ENCODE data around the gene OTUD5. TPM values are rescaled to one million over a fixed set of nuclear protein-coding genes. Genes with fewer than 3 reads are reported as not detected.
"Not testable (repeated sequence)": the region's sequence is repeated elsewhere in the genome, so short reads cannot be mapped to it uniquely, and the experiment has no call there.

The OTUD5 gene
- total RNA-seq, 1 donor from 2014 or later, result 64.5 TPM

DNA sequence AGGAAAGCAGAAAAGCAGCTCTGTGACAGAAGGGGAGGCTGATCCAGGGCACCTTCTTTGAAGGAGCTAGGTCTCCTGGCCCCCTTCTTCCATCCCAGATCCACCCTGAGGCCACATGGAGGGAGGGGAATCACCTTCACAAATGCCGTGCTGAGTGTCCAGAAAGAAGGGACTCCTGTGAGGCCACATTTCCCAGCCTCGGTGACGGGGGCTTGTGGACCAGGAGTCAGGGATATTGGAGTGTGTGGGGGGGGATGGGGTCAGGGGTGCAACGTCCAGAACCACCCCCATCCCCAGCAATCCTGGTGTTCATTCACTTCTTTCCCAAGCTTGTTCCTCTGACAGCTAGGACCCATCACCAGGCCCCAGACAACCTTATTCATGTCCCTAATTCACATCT, 64.5 kb downstream of the OTUD5 start:
- Mint-ChIP-seq H3K36me3 (peaks cover 8% of the 10 kb centered on the region), H3K4me3 (no peak overlapping the region), H3K9me3 (peaks cover 4% of the 10 kb centered on the region), H3K27me3 (ENCODE audit: low read depth) (no peaks in the 10 kb centered on the region), H3K27ac (no peak overlapping the region), H3K4me1 (peaks cover 23% of the 10 kb centered on the region)
- no peak for DNase-seq (ENCODE audit: low spot score in 2 of 2, unreplicated experiment in 2 of 2)
- TF ChIP-seq, protein P1, sequence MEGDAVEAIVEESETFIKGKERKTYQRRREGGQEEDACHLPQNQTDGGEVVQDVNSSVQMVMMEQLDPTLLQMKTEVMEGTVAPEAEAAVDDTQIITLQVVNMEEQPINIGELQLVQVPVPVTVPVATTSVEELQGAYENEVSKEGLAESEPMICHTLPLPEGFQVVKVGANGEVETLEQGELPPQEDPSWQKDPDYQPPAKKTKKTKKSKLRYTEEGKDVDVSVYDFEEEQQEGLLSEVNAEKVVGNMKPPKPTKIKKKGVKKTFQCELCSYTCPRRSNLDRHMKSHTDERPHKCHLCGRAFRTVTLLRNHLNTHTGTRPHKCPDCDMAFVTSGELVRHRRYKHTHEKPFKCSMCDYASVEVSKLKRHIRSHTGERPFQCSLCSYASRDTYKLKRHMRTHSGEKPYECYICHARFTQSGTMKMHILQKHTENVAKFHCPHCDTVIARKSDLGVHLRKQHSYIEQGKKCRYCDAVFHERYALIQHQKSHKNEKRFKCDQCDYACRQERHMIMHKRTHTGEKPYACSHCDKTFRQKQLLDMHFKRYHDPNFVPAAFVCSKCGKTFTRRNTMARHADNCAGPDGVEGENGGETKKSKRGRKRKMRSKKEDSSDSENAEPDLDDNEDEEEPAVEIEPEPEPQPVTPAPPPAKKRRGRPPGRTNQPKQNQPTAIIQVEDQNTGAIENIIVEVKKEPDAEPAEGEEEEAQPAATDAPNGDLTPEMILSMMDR (IDR thresholded peaks at IDR 0.05; ENCODE audit: unreplicated experiment), result no peak

DNA sequence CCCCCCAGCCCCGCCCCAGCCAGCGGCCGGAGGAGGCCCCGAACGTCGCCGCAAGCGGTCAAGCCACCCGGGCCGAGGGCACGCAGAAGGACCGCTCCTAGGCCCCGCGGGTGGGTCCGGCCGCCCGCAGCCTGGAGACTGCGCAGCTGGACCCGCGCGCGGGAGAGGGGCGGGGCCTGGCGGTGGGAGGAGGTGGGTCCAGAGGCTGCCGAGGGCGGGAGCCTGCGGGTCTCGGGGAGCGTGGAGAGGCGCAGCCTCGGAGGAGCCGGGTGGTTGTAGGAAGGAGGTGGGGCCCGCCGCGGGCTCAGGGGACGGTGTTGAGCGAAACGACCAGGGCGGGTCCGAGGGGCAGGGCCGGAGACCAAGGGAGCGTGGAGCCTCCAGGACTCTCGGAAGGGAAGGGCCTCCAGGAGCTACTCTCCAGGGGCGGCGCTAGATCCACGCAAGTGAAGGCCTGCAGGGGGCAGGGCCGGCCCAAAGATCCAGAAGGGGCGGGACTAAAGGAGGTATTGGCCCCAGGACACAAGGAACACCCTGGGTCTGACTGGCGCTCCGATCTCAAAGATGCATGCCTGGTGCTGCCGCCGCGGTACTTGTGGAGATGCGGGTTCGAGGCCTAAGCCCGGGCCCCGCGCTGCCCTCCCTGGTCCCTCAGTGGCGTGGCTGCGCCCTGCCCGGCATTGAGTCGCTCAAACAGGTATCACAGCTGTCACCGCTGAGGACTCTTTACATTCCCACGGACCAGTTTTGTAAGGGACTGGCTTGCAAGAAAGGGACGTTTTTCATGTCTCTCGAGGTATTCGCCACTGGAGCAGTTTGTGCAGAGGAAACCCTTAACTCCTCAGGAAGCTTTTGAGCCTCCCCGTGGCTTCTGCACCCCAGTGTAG, 65.8 kb downstream of the OTUD5 start:
- H3K27ac Mint-ChIP-seq, result peak overlapping the region; percentile 56
- peak; percentile 60 to 74 for DNase-seq (ENCODE audit: low spot score in 2 of 2, unreplicated experiment in 2 of 2)
- TF ChIP-seq, protein P1 (IDR thresholded peaks at IDR 0.05; ENCODE audit: unreplicated experiment), result peak; percentile 26
- peak overlapping the region; percentile 77 for H3K4me3 Mint-ChIP-seq
- H3K9me3 Mint-ChIP-seq, result peaks cover 8% of the 10 kb centered on the region
- H3K36me3 Mint-ChIP-seq, result peaks cover 8% of the 10 kb centered on the region
- H3K27me3 Mint-ChIP-seq (ENCODE audit: low read depth), result no peaks in the 10 kb centered on the region
- peaks cover 19% of the 10 kb centered on the region for H3K4me1 Mint-ChIP-seq

DNA sequence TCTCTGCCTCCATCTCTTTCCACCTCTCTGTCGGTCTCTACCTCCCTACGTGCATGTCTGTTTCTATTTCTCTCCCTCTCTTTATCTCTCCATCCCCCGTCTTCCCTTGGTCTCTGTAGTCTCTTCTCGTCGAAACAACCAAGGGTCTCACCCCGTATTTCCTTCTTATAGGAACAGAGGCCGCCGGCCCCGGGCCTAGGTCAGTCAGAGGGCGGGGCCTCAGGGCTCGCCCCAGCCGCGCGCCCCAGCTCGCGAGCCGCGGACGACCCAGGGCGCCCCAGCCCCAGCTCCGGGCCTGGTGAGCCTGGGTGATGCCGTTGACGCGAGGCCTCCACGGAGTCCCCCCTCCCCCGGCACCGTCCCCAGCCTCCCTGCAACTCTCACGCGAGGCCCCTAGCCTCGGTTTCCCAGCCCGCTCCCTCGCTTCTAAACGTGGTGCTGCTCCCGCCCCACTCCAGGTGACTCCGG, 66.4 kb downstream of the OTUD5 start:
- TF ChIP-seq, protein P1 (IDR thresholded peaks at IDR 0.05; ENCODE audit: unreplicated experiment), result no peak
- no peaks in the 10 kb centered on the region for H3K27me3 Mint-ChIP-seq (ENCODE audit: low read depth)
- peaks cover 8% of the 10 kb centered on the region for H3K36me3 Mint-ChIP-seq
- H3K27ac Mint-ChIP-seq, result peak overlapping the region; percentile 83
- peaks cover 15% of the 10 kb centered on the region for H3K4me1 Mint-ChIP-seq
- H3K9me3 Mint-ChIP-seq, result peaks cover 12% of the 10 kb centered on the region
- peak overlapping the region; percentile 77 for H3K4me3 Mint-ChIP-seq
- no peak for DNase-seq (ENCODE audit: low spot score in 2 of 2, unreplicated experiment in 2 of 2)

- H3K4me3 Mint-ChIP-seq, result peak overlapping the region; percentile 77
- H3K9me3 Mint-ChIP-seq, result peaks cover 12% of the 10 kb centered on the region
- H3K36me3 Mint-ChIP-seq, result peaks cover 8% of the 10 kb centered on the region
- TF ChIP-seq, protein P1 (IDR thresholded peaks at IDR 0.05; ENCODE audit: unreplicated experiment), result no peak
- peaks cover 14% of the 10 kb centered on the region for H3K4me1 Mint-ChIP-seq
- no peaks in the 10 kb centered on the region for H3K27me3 Mint-ChIP-seq (ENCODE audit: low read depth)
- no peak for DNase-seq (ENCODE audit: low spot score in 2 of 2, unreplicated experiment in 2 of 2)
- H3K27ac Mint-ChIP-seq, result peak overlapping the region; percentile 83
Observed at GRCh38 chrX:48890296-48890925, 67.0 kb downstream of the OTUD5 start.

DNA sequence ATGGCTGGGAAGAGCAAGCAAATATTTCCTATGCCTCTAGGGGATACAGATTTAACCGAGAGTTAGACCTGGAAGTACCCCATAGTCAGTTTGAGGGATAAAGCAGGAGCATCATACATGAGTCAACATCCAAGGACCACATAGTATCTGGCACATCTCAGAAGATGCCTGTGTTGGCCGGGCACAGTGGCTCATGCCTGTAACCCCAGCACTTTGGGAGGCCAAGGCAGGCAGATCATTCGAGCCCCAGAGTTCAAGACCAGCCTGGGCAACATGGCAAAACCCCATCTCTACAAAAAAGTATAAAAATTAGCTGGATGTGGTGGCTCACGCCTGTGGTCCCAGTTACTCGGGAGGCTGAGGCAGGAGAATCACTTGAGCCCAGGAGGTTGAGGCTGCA, 70.8 kb downstream of the OTUD5 start:
- H3K36me3 Mint-ChIP-seq; H3K4me3 Mint-ChIP-seq; DNase-seq (ENCODE audit: low spot score in 2 of 2, unreplicated experiment in 2 of 2); H3K4me1 Mint-ChIP-seq; H3K27me3 Mint-ChIP-seq (ENCODE audit: low read depth); H3K27ac Mint-ChIP-seq: not testable (repeated sequence)
- peaks cover 12% of the 10 kb centered on the region for H3K9me3 Mint-ChIP-seq

DNA sequence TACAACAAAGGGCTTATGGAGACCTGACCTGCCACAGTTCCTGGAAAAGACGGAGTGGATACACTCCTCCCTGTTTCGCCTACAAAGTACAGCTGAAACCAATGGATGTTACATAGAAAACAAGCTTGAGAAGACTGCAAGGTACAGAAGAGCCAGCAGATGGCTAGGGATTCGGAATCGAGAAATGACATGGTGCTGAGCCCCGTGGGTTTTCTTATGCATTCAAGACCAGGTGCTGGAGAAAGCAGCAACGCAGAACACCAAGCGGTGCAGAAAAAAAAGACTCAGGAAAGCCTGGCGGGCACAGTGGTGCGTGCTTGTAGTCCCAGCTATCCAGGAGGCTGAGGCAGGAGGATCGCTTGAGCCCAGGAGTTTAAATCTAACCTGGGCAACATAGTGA, 73.7 kb downstream of the OTUD5 start:
- Mint-ChIP-seq H3K36me3 (no peaks in the 10 kb centered on the region), H3K4me1 (no peaks in the 10 kb centered on the region), H3K9me3 (peaks cover 8% of the 10 kb centered on the region), H3K27me3 (ENCODE audit: low read depth) (no peaks in the 10 kb centered on the region), H3K4me3 (no peak overlapping the region), H3K27ac (no peak overlapping the region)
- no peak for DNase-seq (ENCODE audit: low spot score in 2 of 2, unreplicated experiment in 2 of 2)
- TF ChIP-seq, protein P1 (IDR thresholded peaks at IDR 0.05; ENCODE audit: unreplicated experiment), result no peak

DNA sequence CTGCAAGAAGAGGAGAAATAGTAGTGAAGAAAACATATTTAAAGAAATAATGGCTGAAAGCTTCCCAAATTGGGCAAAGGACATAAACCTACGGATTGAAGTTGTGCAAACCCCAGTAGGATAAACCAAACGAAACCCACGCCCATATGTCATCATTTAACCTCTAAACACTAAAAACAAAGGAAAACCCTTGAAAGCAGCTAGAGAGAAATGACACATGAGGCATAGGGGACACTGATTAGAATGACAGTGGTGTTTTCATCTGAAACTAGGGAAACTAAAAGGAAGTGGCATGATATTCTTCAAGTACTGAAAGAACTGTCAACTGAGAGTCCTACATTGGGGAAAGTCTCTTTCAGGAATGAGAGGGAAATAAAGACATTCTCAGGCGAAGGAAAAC, 80.5 kb downstream of the OTUD5 start:
- not testable (repeated sequence) for DNase-seq (ENCODE audit: low spot score in 2 of 2, unreplicated experiment in 2 of 2); H3K27ac Mint-ChIP-seq; H3K4me3 Mint-ChIP-seq; H3K4me1 Mint-ChIP-seq; H3K36me3 Mint-ChIP-seq; H3K27me3 Mint-ChIP-seq (ENCODE audit: low read depth)
- H3K9me3 Mint-ChIP-seq, result peaks cover 13% of the 10 kb centered on the region

Data from mesothelial cell of epicardium (in vitro differentiated cells).